Neural cell (in vitro differentiated cells): ENCODE results near the gene ANKRD31. TPM values are rescaled to one million over a fixed set of nuclear protein-coding genes. Genes with fewer than 3 reads are reported as not detected.
"Not testable (repeated sequence)": the region's sequence is repeated elsewhere in the genome, so short reads cannot be mapped to it uniquely, and the experiment has no call there.

Experiments
- H2AFZ ChIP-seq: fragments of 200-600, 300-800 bp; sonication (generic), shearing (Covaris generic); 2 replicates; pipeline ENCODE4 v1.6.0; 2014; ENCODE audit warnings: low read depth, mild to moderate bottlenecking, antibody characterized with exemption, low read length, moderate library complexity
- H3F3A ChIP-seq: fragments of 200-600 bp; shearing (Covaris generic); 2 replicates; pipeline ENCODE4 v1.6.1; 2016; ENCODE audit warnings: mild to moderate bottlenecking, moderate library complexity, mixed read lengths, antibody characterized with exemption, low read length; ENCODE audit not compliant: insufficient read depth, poor library complexity, severe bottlenecking
- H3K27ac ChIP-seq: fragments of 200-600, 300-800 bp; sonication (generic), shearing (Covaris generic); 2 replicates; pipeline ENCODE4 v1.5.1; 2014; ENCODE audit warnings: mild to moderate bottlenecking, low read length, moderate library complexity
- H3K27me3 ChIP-seq: fragments of 300-800, 200-600 bp; sonication (generic), shearing (Covaris generic); 2 replicates; pipeline ENCODE4 v1.6.0; 2014; ENCODE audit warnings: mild to moderate bottlenecking, low read depth, low read length, moderate library complexity; ENCODE audit not compliant: insufficient read depth
- H3K36me3 ChIP-seq: fragments of 300-800, 200-600 bp; sonication (generic), shearing (Covaris generic); 2 replicates; pipeline ENCODE4 v1.5.1; 2014; ENCODE audit warnings: mild to moderate bottlenecking, antibody characterized with exemption, low read length, moderate library complexity; ENCODE audit not compliant: insufficient read depth
- H3K4me2 ChIP-seq: fragments of 300-800, 200-600 bp; sonication (generic), shearing (Covaris generic); 2 replicates; pipeline ENCODE4 v1.6.0; 2014; ENCODE audit warnings: mild to moderate bottlenecking, low read length
- H3K4me3 ChIP-seq: fragments of 300-800, 200-600 bp; sonication (generic), shearing (Covaris generic); 2 replicates; pipeline ENCODE4 v1.5.1; 2014; ENCODE audit warnings: mild to moderate bottlenecking, low read length, moderate library complexity
- H3K79me2 ChIP-seq: fragments of 200-600 bp; shearing (Covaris generic); replicated peaks from 2 replicates; pipeline ENCODE4 v1.6.0; 2014; ENCODE audit warnings: mild to moderate bottlenecking, low read length, moderate library complexity; ENCODE audit not compliant: insufficient read depth
- H3K9ac ChIP-seq: fragments of 300-800, 200-600 bp; sonication (generic), shearing (Covaris generic); 2 replicates; pipeline ENCODE4 v1.6.1; 2016; ENCODE audit warnings: mild to moderate bottlenecking, low read length, mixed read lengths
- H3K9me2 ChIP-seq: fragments of 200-600 bp; shearing (Covaris generic); 2 replicates; pipeline ENCODE4 v1.6.1; 2016; ENCODE audit warnings: mild to moderate bottlenecking, low read length, mixed read lengths; ENCODE audit not compliant: insufficient read depth
- H3K9me3 ChIP-seq: fragments of 200-600, 300-800 bp; sonication (generic), shearing (Covaris generic); 2 replicates; pipeline ENCODE4 v1.6.1; 2016; ENCODE audit warnings: mild to moderate bottlenecking, mixed run types, low read length, moderate library complexity, mixed read lengths
- H4K20me1 ChIP-seq: fragments of 200-600 bp; shearing (Covaris generic); 2 replicates; pipeline ENCODE4 v1.6.1; 2016; ENCODE audit warnings: mild to moderate bottlenecking, mixed run types; ENCODE audit not compliant: insufficient read depth
- EP300 ChIP-seq: fragments of 450-650 bp; conservative IDR thresholded peaks from 2 replicates; pipeline ENCODE4 v1.6.1; 2014; ENCODE audit warnings: antibody characterized with exemption, mild to moderate bottlenecking, moderate library complexity; ENCODE audit not compliant: poor library complexity, severe bottlenecking
- EZH2 ChIP-seq: fragments of 200-600, 300-800 bp; shearing (Covaris generic), sonication (generic); IDR thresholded peaks from 2 replicates; pipeline ENCODE4 v1.6.1; 2014; ENCODE audit warnings: antibody characterized with exemption, low read length, borderline replicate concordance, mild to moderate bottlenecking; ENCODE audit not compliant: insufficient read depth, poor library complexity, severe bottlenecking
- MXI1 ChIP-seq: fragments of 450-650 bp; conservative IDR thresholded peaks from 2 replicates; pipeline ENCODE4 v1.6.1; 2014; ENCODE audit warnings: antibody characterized with exemption, mild to moderate bottlenecking; ENCODE audit not compliant: poor library complexity, severe bottlenecking
- POLR2AphosphoS5 ChIP-seq: IDR thresholded peaks from 2 replicates; pipeline ENCODE4 v1.6.1; 2012
- RAD21 ChIP-seq: fragments of 450-650 bp; conservative IDR thresholded peaks from 2 replicates; pipeline ENCODE4 v1.6.1; 2014; ENCODE audit warnings: antibody characterized with exemption, mild to moderate bottlenecking, moderate library complexity
- SMC3 ChIP-seq: fragments of 450-650 bp; conservative IDR thresholded peaks from 2 replicates; pipeline ENCODE4 v1.6.1; 2014; ENCODE audit warnings: antibody characterized with exemption, mild to moderate bottlenecking, moderate library complexity; ENCODE audit not compliant: poor library complexity
- TAF1 ChIP-seq: IDR thresholded peaks from 2 replicates; pipeline ENCODE4 v1.6.1; 2012; ENCODE audit warnings: low read depth
- polyA plus RNA-seq: library from polyadenylated mRNA; depleted of rRNA; stranded (reverse); fragments of >200 nt; gene quantifications from 2 replicates; pipeline ENCODE4 v1.2.3, GENCODE V29; 2014
- TF ChIP-seq, protein P1 (sequence below): IDR thresholded peaks from 2 replicates; pipeline ENCODE4 v1.6.1; 2012; ENCODE audit warnings: borderline replicate concordance
- TF ChIP-seq, protein P2 (sequence below): fragments of 450-650 bp; IDR thresholded peaks from 2 replicates; pipeline ENCODE4 v1.5.1; 2014; ENCODE audit warnings: antibody characterized with exemption, mild to moderate bottlenecking, moderate library complexity; ENCODE audit not compliant: poor library complexity, severe bottlenecking

The ANKRD31 gene
- polyA plus RNA-seq, 1 donor from 2014 or later = 0.62 TPM

DNA sequence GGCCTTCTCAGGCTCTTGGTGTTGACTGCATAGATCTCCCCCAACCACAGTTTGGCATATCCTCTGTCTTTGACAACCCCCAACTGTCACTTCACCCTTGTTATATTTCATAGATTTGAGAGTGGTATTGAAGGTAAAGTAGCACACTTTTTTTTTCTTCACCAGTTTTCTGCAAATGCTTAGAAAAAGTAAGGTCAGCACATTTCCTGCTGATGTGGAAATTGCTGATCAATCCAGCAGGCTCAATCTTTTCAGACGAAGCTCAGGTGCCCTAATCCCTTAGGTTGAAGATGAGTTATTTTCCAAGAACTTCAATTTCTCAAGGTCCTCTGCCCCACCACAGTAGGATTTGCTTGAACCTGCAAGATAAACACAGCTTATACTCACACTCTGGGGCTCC is 38.5 kb upstream of the ANKRD31 start:
- H3K27ac ChIP-seq = no peak overlapping the region
- TF ChIP-seq MXI1 (no peak), POLR2AphosphoS5 (no peak)
- no peaks in the 10 kb centered on the region for H3F3A ChIP-seq
- no peak overlapping the region for H3K4me2 ChIP-seq
- H3K4me3 ChIP-seq = no peak overlapping the region
- no peak overlapping the region for H3K9ac ChIP-seq
- H2AFZ ChIP-seq = no peak overlapping the region
- no peaks in the 10 kb centered on the region for H3K79me2 ChIP-seq
- H4K20me1 ChIP-seq = no peaks in the 10 kb centered on the region
- no peaks in the 10 kb centered on the region for H3K36me3 ChIP-seq
- no peaks in the 10 kb centered on the region for H3K9me2 ChIP-seq
- no peaks in the 10 kb centered on the region for H3K9me3 ChIP-seq
- H3K27me3 ChIP-seq = no peaks in the 10 kb centered on the region

DNA sequence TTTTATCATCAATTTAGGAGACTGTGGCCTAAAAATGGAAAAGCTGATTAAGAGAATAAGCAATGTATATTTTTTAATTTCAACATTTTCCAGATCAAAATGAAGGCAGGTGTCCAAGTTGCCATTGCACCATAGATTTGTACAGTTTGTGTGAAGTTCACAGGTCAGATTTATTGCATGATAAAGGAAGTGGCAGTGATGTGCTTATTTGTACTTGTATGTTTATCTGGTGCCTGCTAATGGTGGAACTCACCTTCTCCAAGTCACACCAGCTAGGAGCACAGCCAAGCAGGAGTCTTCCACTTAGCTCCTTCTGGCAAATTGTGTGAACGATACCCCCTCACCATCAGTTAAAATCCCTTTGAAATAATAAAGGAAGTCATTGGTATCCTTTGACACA is 37.8 kb upstream of the ANKRD31 start:
- Histone ChIP-seq H3K27ac (no peak overlapping the region), H3K9me2 (no peaks in the 10 kb centered on the region), H2AFZ (no peak overlapping the region), H3K79me2 (no peaks in the 10 kb centered on the region), H3K36me3 (no peaks in the 10 kb centered on the region), H3K4me3 (no peak overlapping the region), H3K9me3 (no peaks in the 10 kb centered on the region), H4K20me1 (no peaks in the 10 kb centered on the region), H3K4me2 (no peak overlapping the region), H3F3A (no peaks in the 10 kb centered on the region), H3K27me3 (no peaks in the 10 kb centered on the region), H3K9ac (no peak overlapping the region)
- TF ChIP-seq RAD21 = no peak
- no peak for TF ChIP-seq EZH2

DNA sequence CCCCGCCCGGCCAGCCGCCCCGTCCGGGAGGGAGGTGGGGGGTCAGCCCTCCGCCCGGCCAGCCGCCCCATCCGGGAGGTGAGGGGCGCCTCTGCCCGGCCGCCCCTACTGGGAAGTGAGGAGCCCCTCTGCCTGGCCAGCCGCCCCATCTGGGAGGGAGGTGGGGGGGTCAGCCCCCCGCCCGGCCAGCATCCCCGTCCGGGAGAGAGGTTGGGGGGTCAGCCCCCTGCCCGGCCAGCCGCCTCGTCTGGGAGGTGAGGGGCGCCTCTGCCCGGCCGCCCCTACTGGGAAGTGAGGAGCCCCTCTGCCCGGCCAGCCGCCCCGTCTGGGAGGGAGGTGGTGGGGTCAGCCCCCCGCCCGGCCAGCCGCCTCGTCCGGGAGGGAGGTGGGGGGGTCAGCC is 33.9 kb upstream of the ANKRD31 start:
- not testable (repeated sequence) for H3K79me2 ChIP-seq, H3K4me2 ChIP-seq, H3K9me3 ChIP-seq, H3K9me2 ChIP-seq, H3K36me3 ChIP-seq, H3K27me3 ChIP-seq, H4K20me1 ChIP-seq, H3F3A ChIP-seq, H3K4me3 ChIP-seq, H3K9ac ChIP-seq, H2AFZ ChIP-seq, H3K27ac ChIP-seq

DNA sequence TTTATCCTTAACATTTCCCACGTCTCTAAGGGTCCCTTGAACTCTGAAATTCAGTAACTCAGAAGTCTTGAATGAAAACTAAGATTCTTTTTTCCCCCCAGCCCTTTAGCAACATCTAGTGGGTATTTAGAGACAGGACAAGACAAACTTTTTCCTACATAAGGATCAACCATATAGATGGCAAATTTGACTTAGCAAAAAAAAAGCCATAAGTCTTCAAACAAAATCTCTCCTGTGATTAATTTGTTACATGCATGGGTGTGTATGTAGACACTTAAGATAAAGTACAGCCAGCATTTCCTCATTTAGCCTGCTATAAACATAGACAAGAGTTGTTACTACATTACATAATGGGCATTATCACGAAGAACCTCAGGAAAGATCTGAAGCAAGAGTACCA is 29.1 kb upstream of the ANKRD31 start:
- Histone ChIP-seq H3K9ac (no peak overlapping the region), H3K36me3 (no peaks in the 10 kb centered on the region), H3K27ac (no peak overlapping the region), H2AFZ (no peak overlapping the region), H3K4me3 (no peak overlapping the region), H3K4me2 (no peak overlapping the region), H4K20me1 (no peaks in the 10 kb centered on the region), H3F3A (no peaks in the 10 kb centered on the region), H3K9me3 (no peaks in the 10 kb centered on the region), H3K79me2 (no peaks in the 10 kb centered on the region), H3K27me3 (no peaks in the 10 kb centered on the region), H3K9me2 (no peaks in the 10 kb centered on the region)
- TF ChIP-seq TAF1 (no peak), SMC3 (peak; percentile 59), POLR2AphosphoS5 (no peak), EP300 (no peak), RAD21 (peak; percentile 67), EZH2 (no peak), MXI1 (no peak)
- TF ChIP-seq, protein P1, sequence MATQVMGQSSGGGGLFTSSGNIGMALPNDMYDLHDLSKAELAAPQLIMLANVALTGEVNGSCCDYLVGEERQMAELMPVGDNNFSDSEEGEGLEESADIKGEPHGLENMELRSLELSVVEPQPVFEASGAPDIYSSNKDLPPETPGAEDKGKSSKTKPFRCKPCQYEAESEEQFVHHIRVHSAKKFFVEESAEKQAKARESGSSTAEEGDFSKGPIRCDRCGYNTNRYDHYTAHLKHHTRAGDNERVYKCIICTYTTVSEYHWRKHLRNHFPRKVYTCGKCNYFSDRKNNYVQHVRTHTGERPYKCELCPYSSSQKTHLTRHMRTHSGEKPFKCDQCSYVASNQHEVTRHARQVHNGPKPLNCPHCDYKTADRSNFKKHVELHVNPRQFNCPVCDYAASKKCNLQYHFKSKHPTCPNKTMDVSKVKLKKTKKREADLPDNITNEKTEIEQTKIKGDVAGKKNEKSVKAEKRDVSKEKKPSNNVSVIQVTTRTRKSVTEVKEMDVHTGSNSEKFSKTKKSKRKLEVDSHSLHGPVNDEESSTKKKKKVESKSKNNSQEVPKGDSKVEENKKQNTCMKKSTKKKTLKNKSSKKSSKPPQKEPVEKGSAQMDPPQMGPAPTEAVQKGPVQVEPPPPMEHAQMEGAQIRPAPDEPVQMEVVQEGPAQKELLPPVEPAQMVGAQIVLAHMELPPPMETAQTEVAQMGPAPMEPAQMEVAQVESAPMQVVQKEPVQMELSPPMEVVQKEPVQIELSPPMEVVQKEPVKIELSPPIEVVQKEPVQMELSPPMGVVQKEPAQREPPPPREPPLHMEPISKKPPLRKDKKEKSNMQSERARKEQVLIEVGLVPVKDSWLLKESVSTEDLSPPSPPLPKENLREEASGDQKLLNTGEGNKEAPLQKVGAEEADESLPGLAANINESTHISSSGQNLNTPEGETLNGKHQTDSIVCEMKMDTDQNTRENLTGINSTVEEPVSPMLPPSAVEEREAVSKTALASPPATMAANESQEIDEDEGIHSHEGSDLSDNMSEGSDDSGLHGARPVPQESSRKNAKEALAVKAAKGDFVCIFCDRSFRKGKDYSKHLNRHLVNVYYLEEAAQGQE = no peak
- TF ChIP-seq, protein P2, sequence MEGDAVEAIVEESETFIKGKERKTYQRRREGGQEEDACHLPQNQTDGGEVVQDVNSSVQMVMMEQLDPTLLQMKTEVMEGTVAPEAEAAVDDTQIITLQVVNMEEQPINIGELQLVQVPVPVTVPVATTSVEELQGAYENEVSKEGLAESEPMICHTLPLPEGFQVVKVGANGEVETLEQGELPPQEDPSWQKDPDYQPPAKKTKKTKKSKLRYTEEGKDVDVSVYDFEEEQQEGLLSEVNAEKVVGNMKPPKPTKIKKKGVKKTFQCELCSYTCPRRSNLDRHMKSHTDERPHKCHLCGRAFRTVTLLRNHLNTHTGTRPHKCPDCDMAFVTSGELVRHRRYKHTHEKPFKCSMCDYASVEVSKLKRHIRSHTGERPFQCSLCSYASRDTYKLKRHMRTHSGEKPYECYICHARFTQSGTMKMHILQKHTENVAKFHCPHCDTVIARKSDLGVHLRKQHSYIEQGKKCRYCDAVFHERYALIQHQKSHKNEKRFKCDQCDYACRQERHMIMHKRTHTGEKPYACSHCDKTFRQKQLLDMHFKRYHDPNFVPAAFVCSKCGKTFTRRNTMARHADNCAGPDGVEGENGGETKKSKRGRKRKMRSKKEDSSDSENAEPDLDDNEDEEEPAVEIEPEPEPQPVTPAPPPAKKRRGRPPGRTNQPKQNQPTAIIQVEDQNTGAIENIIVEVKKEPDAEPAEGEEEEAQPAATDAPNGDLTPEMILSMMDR = peak; percentile 51
